ENCODE results near the gene CAPN14.

Gene CAPN14

DNA sequence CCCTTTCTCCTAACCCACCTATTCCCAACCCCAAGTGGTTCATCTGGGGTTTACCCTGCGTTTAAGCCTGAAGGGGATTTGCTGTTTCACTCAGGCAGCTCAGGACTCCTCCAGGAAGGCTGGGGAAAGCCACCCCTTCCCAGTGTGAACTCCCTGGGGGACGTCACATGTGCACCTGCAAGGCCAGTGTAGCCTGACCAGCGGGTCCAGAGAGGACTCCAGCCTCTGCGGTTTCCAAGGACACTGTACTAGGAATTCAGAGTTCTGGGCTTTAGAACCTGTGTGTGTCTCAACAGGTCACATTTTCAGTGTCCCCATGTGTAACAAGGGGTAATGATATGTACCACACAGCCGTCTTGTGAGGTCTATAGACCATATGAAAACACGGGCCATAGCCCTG, 34.5 kb upstream of the CAPN14 start:
- Mint-ChIP-seq H3K27ac (no peak overlapping the region), H3K4me1 (peaks cover 8% of the 10 kb centered on the region), H3K27me3 (ENCODE audit: low read depth) (no peaks in the 10 kb centered on the region), H3K36me3 (ENCODE audit: low read depth) (no peaks in the 10 kb centered on the region), H3K9me3 (no peaks in the 10 kb centered on the region), H3K4me3 (no peak overlapping the region)
- TF ChIP-seq, protein P1, sequence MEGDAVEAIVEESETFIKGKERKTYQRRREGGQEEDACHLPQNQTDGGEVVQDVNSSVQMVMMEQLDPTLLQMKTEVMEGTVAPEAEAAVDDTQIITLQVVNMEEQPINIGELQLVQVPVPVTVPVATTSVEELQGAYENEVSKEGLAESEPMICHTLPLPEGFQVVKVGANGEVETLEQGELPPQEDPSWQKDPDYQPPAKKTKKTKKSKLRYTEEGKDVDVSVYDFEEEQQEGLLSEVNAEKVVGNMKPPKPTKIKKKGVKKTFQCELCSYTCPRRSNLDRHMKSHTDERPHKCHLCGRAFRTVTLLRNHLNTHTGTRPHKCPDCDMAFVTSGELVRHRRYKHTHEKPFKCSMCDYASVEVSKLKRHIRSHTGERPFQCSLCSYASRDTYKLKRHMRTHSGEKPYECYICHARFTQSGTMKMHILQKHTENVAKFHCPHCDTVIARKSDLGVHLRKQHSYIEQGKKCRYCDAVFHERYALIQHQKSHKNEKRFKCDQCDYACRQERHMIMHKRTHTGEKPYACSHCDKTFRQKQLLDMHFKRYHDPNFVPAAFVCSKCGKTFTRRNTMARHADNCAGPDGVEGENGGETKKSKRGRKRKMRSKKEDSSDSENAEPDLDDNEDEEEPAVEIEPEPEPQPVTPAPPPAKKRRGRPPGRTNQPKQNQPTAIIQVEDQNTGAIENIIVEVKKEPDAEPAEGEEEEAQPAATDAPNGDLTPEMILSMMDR (IDR thresholded peaks at IDR 0.05; ENCODE audit: unreplicated experiment in 3 of 3), result no peak

DNA sequence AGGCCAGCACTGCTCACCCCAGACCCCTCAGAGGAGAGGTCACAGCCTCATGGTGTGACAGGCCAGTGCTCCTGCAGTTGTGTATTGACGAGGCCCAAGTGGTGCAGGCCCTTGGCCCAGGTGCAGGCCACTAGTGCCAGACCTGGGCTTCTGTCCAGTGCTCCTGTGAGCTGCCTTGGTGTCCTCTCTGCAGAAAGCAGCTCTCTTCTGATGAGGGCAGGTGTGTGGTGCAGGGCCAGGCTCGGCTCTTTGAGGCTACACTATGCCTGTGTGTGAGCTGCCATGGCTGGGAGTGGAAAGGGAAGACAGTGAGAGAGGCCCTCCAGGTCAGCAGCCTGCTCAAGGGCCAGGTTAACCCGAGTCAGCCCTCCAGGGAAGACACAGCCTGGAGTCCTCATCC, 33.7 kb upstream of the CAPN14 start:
- H3K27me3 Mint-ChIP-seq (ENCODE audit: low read depth), result no peaks in the 10 kb centered on the region
- H3K4me3 Mint-ChIP-seq, result no peak overlapping the region
- H3K36me3 Mint-ChIP-seq (ENCODE audit: low read depth), result no peaks in the 10 kb centered on the region
- H3K9me3 Mint-ChIP-seq, result no peaks in the 10 kb centered on the region
- TF ChIP-seq, protein P1 (IDR thresholded peaks at IDR 0.05; ENCODE audit: unreplicated experiment in 3 of 3), result no peak
- H3K4me1 Mint-ChIP-seq, result peaks cover 3% of the 10 kb centered on the region
- no peak overlapping the region for H3K27ac Mint-ChIP-seq

DNA sequence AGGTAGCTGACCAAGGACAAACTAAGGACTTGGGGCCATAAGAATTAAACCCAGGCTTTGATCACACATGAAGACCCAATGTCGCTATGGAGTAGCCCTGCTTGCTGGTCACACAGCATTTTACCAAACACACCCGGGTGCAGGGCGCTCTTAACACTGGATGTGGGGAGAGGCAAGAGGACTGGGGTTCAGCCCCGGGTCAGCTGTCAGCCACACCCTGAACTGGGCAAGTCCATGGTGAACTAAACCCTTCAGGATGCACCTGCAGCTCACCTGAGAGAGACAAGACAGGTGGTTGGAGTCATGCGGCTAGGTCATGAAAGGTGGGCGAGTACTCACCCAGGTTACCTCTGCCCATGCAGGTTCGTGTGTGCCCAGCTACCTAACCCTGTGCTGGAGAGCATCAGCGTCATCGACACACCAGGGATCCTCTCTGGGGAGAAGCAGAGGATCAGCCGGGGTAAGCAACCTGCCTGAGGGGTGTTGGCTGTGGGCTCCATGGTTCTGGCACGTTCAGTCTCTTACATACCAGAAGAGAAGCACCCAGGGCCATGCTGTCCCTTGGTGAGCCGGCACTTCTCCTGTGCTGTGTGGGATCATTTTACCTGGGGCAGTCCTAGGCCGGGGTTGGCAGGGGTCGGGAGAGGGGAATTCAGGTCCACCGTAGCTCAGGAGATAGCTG, 31.8 kb upstream of the CAPN14 start:
- Mint-ChIP-seq H3K27ac (no peak overlapping the region), H3K4me3 (no peak overlapping the region), H3K4me1 (no peaks in the 10 kb centered on the region), H3K27me3 (ENCODE audit: low read depth) (no peaks in the 10 kb centered on the region), H3K9me3 (no peaks in the 10 kb centered on the region), H3K36me3 (ENCODE audit: low read depth) (no peaks in the 10 kb centered on the region)
- TF ChIP-seq, protein P1 (IDR thresholded peaks at IDR 0.05; ENCODE audit: unreplicated experiment in 3 of 3), result no peak

DNA sequence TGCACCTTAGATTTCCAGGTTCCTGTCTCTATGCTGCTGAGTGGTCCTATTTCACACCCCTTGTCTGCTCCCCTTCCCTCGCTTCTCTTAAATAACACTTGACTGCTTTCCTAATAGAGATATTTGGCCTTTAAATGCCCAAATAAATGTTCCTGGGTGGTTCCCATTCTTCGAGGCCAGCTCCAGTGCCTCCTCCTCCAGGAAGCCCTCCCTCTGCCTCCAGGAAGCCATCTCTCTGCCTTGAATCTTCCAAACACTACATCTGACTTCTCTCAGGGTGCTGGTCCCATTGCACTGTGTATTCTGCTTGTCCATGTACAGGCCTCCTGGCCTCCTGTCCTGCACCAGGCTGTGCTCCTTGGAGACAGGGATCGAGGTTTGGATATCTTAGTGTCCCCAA, 30.8 kb upstream of the CAPN14 start:
- no peak overlapping the region for H3K27ac Mint-ChIP-seq
- no peaks in the 10 kb centered on the region for H3K36me3 Mint-ChIP-seq (ENCODE audit: low read depth)
- H3K27me3 Mint-ChIP-seq (ENCODE audit: low read depth), result no peaks in the 10 kb centered on the region
- TF ChIP-seq, protein P1 (IDR thresholded peaks at IDR 0.05; ENCODE audit: unreplicated experiment in 3 of 3), result no peak
- no peaks in the 10 kb centered on the region for H3K4me1 Mint-ChIP-seq
- H3K9me3 Mint-ChIP-seq, result no peaks in the 10 kb centered on the region
- H3K4me3 Mint-ChIP-seq, result no peak overlapping the region

DNA sequence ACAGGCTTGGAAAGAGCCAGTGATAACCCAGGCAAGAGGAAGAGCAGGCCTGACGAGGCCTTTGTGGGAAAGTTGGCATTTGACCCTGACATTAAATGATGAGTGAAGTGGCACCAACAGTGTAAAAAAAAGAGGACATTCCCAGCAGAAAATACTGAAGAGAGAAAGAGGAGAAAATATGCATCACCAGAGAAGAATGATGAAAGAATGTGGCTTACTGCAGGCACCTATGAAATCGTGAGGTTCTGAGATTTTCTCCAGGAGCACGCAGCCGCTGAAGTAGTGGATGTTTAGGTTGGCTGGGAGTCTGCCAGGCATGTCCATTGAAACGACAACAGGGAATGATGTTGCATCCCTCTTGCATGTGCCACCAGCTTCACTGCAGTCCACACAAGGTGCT, 30.4 kb upstream of the CAPN14 start:
- Mint-ChIP-seq H3K27me3 (ENCODE audit: low read depth) (no peaks in the 10 kb centered on the region), H3K36me3 (ENCODE audit: low read depth) (no peaks in the 10 kb centered on the region), H3K4me1 (no peaks in the 10 kb centered on the region), H3K27ac (no peak overlapping the region), H3K9me3 (no peaks in the 10 kb centered on the region), H3K4me3 (no peak overlapping the region)
- TF ChIP-seq, protein P1 (IDR thresholded peaks at IDR 0.05; ENCODE audit: unreplicated experiment in 3 of 3), result no peak

DNA sequence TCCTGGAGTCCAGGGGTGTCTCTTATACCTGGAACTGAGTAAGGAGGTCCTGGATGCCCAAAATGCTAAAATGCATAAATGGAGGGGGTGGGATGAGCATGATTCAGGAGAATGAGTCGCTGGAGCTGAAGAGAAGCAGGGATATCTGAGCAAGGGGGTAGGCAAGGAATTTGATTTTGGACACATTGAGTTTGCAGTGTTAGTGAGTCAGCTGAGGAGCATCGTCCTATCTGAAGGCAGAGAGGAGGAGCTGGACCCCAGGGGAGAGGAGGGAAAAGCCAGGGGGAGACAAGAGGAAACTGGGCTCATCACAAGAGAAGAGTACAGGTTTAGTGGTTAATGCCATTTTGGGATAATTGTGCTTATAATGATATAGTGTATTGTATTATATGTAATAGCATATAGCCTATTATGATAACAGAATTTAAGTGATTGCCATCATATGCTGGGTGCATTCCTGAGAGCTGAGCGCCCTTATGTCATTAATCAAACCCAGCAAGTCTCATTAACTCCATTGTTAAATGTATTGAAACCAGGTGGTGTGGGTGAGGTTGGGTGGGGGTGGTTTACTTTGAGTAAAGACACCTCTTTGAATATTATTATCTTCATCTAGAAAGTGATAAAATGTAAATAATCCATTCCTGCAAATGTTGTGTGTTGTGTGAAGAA, 29.0 kb upstream of the CAPN14 start:
- Mint-ChIP-seq H3K27ac (no peak overlapping the region), H3K4me3 (no peak overlapping the region), H3K9me3 (no peaks in the 10 kb centered on the region), H3K4me1 (peaks cover 7% of the 10 kb centered on the region), H3K27me3 (ENCODE audit: low read depth) (no peaks in the 10 kb centered on the region), H3K36me3 (ENCODE audit: low read depth) (no peaks in the 10 kb centered on the region)
- TF ChIP-seq, protein P1 (IDR thresholded peaks at IDR 0.05; ENCODE audit: unreplicated experiment in 3 of 3), result no peak
